ENCODE results near the gene DCAF11. TPM values are rescaled to one million over a fixed set of nuclear protein-coding genes. Genes with fewer than 3 reads are reported as not detected.

Gene DCAF11
- total and polyA plus RNA-seq, 4 donors: 59.5 to 66.9 (median 63.1) TPM

DNA sequence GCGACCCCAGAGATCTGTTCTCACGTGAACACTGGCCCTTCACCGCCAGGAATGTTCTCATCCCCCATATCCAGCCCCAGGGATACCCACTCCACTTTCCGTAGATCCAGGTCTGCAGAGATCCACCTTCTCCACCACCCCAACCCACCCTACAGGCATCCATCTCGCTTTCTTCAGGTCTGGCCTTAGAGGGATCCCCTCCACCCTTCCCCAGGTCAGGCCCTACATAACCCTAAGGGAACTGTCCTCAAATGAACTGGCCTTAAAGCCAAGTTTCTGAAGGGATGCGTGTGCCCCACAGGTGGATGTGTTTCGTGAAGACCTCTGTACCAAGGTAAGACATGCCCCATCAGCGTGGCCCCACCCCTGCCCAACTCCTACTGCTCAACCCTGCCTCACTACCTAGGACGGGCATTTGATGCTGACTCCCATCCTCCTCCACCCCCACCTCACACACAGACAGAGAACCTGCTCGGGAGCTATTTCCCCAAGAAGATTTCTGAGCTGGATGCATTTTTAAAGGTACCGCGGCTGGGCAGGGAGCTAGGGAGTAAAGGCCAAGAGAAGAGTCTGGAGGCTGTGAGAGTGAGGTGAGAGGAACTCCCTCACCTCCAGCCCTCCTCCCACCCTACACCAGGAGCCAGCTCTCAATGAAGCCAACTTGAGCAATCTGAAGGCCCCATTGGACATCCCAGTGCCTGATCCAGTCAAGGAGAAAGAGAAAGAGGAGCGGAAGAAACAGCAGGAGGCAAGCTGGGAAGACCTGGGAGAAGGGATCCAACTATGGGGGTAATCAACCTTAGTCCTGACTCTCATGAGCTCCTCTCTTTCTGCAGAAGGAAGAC, 22.3 kb downstream of the DCAF11 start:
- WGBS (ENCODE audit: insufficient coverage): 47% methylated on average over 9 of the region's 13 CpGs
- no peaks in the 10 kb centered on the region for H3K27me3 ChIP-seq (ENCODE audit: control insufficient read depth, insufficient read depth, low read length)
- DNase-seq (ENCODE audit: low read depth in 4 of 6, low spot score in 6 of 6): no peak
- H3K4me1 ChIP-seq (ENCODE audit: control insufficient read depth, insufficient read depth, low read length): peaks cover 51% of the 10 kb centered on the region
- H3K4me3 ChIP-seq (ENCODE audit: low read depth, low read length): peak overlapping the region; percentile 80
- H3K27ac ChIP-seq (ENCODE audit: low read depth, low read length): peak overlapping the region; percentile 25
- H3K36me3 ChIP-seq (ENCODE audit: control insufficient read depth, insufficient read depth, low read length): peaks cover 34% of the 10 kb centered on the region
- no peaks in the 10 kb centered on the region for H3K9me3 ChIP-seq (ENCODE audit: control insufficient read depth, insufficient read depth, low read length)

DNA sequence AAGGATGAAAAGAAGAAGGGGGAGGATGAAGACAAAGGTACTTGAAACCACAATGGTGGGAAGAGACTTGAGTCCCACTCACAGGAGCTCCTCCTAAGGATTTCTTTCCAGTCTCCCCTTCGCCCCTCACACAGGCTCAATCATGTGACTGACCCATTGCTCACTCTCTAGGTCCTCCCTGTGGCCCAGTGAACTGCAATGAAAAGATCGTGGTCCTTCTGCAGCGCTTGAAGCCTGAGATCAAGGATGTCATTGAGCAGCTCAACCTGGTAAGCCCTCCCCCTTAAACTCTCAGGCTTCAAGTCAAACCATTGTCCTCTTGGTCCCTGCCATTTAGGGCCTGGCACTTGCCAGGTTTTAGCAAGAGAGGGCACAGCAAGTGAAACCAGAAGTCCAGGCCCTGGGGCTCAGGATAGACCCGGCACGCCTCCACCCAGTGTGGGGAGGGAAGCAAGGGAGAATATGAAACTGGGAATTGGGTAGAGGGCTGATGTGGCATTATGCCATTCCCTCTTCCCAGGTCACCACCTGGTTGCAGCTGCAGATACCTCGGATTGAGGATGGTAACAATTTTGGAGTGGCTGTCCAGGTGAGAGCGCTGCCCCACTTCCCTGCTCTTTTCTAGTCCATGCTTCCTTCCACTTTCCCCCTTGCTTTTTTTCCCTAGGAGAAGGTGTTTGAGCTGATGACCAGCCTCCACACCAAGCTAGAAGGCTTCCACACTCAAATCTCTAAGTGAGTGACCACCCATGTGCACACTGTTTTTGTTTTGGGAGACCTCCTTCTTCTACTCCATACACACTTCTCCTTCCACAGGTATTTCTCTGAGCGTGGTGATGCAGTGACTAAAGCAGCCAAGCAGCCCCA, 23.2 kb downstream of the DCAF11 start:
- WGBS (ENCODE audit: insufficient coverage): 92% methylated on average over 6 of the region's 8 CpGs
- peak overlapping the region; percentile 9 for H3K4me3 ChIP-seq (ENCODE audit: low read depth, low read length)
- peaks cover 56% of the 10 kb centered on the region for H3K4me1 ChIP-seq (ENCODE audit: control insufficient read depth, insufficient read depth, low read length)

DNA sequence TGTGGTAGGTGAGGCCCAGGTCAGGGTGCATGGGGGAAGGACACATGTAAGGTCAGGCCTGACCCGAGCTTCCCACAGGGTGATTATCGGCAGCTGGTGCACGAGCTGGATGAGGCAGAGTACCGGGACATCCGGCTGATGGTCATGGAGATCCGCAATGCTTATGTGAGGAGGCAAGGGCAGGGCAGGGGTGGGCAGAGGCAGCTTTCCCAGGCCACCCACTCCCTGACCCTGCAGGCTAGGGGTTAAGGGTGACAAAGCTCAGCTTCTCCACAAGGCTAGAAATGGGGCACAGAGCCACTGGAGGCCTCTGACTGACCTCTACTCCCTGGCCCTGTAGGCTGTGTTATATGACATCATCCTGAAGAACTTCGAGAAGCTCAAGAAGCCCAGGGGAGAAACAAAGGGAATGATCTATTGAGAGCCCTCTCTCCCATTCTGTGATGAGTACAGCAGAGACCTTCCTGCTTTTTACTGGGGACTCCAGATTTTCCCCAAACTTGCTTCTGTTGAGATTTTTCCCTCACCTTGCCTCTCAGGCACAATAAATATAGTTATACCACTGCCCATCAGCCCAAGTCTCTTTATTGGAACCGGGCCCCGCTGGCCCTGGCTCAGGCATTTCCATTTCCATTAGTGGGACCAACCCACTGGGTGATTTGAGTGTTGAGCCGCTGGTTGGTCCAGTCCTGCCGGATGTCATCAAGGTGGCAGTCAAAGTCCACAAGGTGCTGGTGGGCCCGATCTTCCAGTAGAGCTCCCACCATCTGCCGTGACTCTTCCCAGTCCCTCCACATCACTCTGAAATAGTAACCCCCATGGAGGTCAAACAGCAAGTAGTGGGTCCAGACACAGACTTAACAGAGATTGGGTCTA, 24.1 kb downstream of the DCAF11 start:
- Histone ChIP-seq H3K27me3 (ENCODE audit: control insufficient read depth, insufficient read depth, low read length) (no peaks in the 10 kb centered on the region), H3K4me3 (ENCODE audit: low read depth, low read length) (no peak overlapping the region), H3K9me3 (ENCODE audit: control insufficient read depth, insufficient read depth, low read length) (no peaks in the 10 kb centered on the region), H3K27ac (ENCODE audit: low read depth, low read length) (no peak overlapping the region), H3K4me1 (ENCODE audit: control insufficient read depth, insufficient read depth, low read length) (peaks cover 56% of the 10 kb centered on the region), H3K36me3 (ENCODE audit: control insufficient read depth, insufficient read depth, low read length) (peaks cover 27% of the 10 kb centered on the region)
- no peak for DNase-seq (ENCODE audit: low read depth in 4 of 6, low spot score in 6 of 6)
- 90% methylated on average over 13 of the region's 13 CpGs for WGBS (ENCODE audit: insufficient coverage)

More for the DNA sequence above, 23.2 kb downstream of the DCAF11 start:
- Histone ChIP-seq H3K36me3 (ENCODE audit: control insufficient read depth, insufficient read depth, low read length) (peaks cover 27% of the 10 kb centered on the region), H3K27ac (ENCODE audit: low read depth, low read length) (no peak overlapping the region), H3K9me3 (ENCODE audit: control insufficient read depth, insufficient read depth, low read length) (no peaks in the 10 kb centered on the region), H3K27me3 (ENCODE audit: control insufficient read depth, insufficient read depth, low read length) (no peaks in the 10 kb centered on the region)
- DNase-seq (ENCODE audit: low read depth in 4 of 6, low spot score in 6 of 6): no peak

DNA sequence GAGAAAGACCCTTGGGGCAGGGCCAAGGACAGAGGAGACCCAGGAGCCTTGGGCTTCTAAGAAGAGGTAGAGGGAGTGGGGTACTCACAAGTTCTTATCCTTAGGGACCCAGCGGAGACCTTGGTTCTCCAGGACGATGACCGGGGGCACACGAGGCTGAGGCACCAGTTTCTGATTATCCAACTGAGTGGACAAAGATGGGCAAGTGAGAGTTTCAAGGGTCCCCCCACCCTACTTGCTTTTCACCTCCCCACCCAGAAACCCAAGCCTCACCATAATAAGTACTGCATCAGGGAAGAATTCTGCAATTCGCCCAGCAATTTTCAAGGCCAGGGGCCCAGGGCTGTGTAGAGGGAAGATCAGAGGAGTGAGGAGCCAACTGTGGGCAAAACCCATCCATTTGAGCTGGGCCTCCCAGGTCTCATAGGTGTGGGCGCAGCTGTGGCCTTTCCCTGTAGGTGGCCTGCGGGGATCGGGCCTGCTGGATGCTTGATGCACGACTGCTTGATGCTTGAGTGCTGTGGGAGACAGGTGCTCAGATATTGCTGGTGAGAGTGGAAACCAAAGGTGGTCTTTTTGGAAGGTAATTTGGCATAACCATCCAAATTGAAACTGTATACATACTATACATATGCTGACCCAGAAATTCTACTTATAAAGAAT, 24.8 kb downstream of the DCAF11 start:
- Histone ChIP-seq H3K4me3 (ENCODE audit: low read depth, low read length) (peak overlapping the region; percentile 6), H3K9me3 (ENCODE audit: control insufficient read depth, insufficient read depth, low read length) (no peaks in the 10 kb centered on the region), H3K27me3 (ENCODE audit: control insufficient read depth, insufficient read depth, low read length) (no peaks in the 10 kb centered on the region), H3K4me1 (ENCODE audit: control insufficient read depth, insufficient read depth, low read length) (peaks cover 56% of the 10 kb centered on the region), H3K36me3 (ENCODE audit: control insufficient read depth, insufficient read depth, low read length) (peaks cover 31% of the 10 kb centered on the region), H3K27ac (ENCODE audit: low read depth, low read length) (no peak overlapping the region)
- DNase-seq (ENCODE audit: low read depth in 4 of 6, low spot score in 6 of 6): no peak
- 85% methylated on average over 7 of the region's 9 CpGs for WGBS (ENCODE audit: insufficient coverage)

DNA sequence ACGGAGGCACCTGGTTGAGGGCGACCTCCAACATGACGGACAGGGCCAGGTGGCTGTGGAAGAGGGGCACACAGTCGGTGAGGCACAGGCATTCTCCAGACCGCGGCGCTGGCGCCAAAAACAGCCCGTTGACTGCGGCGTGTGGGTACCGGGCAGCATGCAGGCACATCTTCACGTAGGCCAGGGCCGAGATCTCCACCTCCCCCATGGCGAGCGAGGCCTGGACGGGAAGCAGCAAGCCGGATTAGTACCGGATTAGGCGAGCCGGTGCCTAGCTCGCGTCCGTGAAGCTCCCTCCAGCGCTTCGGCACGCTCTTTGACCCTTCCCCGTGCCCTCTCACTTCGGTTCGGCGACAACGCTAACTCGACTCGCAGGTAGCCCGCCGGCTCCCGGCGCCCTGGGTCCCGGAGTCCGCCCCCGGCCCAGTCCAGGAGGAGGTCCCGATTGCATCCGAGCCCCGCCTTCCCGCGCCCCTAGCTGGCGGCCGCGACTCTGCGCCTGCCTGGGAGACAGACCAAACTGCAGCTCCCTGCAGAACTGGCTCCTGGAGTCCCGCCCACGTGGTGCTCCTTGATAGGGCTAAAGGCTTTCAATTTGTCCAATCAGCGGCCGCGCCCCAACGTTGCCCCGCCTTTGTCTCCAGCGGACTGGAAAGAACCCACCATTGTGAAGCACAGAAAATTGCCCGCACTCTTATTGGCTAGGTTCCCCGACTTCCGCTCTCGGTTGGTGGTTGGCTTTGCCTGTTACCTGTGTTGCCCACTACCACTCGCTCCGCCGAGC, 26.7 kb downstream of the DCAF11 start, which contains the start of gene EMC9:
Gene EMC9 (minus strand): TSS at position 495 of the 784 bp plus-strand sequence. CDS start 287 bp downstream, at position 208.
- 0% methylated on average over 65 of the region's 65 CpGs for WGBS (ENCODE audit: insufficient coverage)
- DNase-seq (ENCODE audit: low read depth in 4 of 6, low spot score in 6 of 6): peak; percentile 98 to 100 (median 100)
- Histone ChIP-seq H3K4me3 (ENCODE audit: low read depth, low read length) (peak within 1 kb of the TSS; percentile 95), H3K4me1 (ENCODE audit: control insufficient read depth, insufficient read depth, low read length) (peaks cover 56% of the 10 kb centered on the region), H3K36me3 (ENCODE audit: control insufficient read depth, insufficient read depth, low read length) (peaks cover 31% of the 10 kb centered on the region), H3K27me3 (ENCODE audit: control insufficient read depth, insufficient read depth, low read length) (no peaks in the 10 kb centered on the region), H3K9me3 (ENCODE audit: control insufficient read depth, insufficient read depth, low read length) (no peaks in the 10 kb centered on the region), H3K27ac (ENCODE audit: low read depth, low read length) (peak within 1 kb of the TSS; percentile 97)

DNA sequence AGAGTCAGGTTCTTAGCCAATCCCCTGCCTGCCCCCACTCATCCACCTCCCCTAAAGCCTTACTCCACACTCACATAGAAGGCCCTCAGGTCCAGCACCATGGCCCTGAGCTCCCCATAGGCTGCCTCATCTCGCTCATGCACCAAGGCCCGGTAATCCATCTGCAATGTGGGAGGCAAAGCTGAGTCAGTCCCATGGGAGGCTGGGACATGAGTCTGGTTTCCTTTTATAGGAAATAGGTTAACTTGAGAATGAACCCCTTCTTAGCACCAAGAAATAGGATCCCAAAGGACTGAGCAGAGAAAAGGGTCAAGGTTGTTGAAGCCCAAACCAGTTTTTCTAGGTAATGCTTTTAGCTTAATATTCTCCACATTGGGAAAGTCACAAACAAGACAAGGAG, 28.9 kb downstream of the DCAF11 start:
- peaks cover 47% of the 10 kb centered on the region for H3K4me1 ChIP-seq (ENCODE audit: control insufficient read depth, insufficient read depth, low read length)
- no peak overlapping the region for H3K27ac ChIP-seq (ENCODE audit: low read depth, low read length)
- H3K9me3 ChIP-seq (ENCODE audit: control insufficient read depth, insufficient read depth, low read length): no peaks in the 10 kb centered on the region

DNA sequence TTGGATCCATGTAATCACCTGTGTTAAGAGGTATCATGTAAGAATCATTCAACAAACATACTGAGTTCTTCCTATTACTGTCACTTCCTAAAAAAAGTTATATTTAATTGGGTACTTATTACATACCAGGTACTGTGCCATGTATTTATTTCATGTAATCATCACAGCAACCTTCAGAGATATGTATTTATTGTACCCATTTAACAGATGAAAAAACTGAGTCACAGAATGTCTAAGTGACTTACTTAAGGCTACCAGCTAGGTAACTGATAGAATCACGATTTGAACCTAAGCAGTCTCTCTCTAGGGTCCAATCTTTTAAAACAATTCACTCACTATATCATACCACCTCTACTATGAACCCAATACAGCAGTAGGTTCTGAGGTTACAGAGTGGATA, 29.9 kb downstream of the DCAF11 start:
- WGBS (ENCODE audit: insufficient coverage): no CpG with 5 or more reads among the region's 1 CpG
- no peaks in the 10 kb centered on the region for H3K9me3 ChIP-seq (ENCODE audit: control insufficient read depth, insufficient read depth, low read length)
- DNase-seq (ENCODE audit: low read depth in 4 of 6, low spot score in 6 of 6): no peak
- H3K27me3 ChIP-seq (ENCODE audit: control insufficient read depth, insufficient read depth, low read length): no peaks in the 10 kb centered on the region
- no peak overlapping the region for H3K4me3 ChIP-seq (ENCODE audit: low read depth, low read length)
- peaks cover 43% of the 10 kb centered on the region for H3K4me1 ChIP-seq (ENCODE audit: control insufficient read depth, insufficient read depth, low read length)
- H3K27ac ChIP-seq (ENCODE audit: low read depth, low read length): no peak overlapping the region
- H3K36me3 ChIP-seq (ENCODE audit: control insufficient read depth, insufficient read depth, low read length): peaks cover 14% of the 10 kb centered on the region

More for the DNA sequence above, 28.9 kb downstream of the DCAF11 start:
- H3K4me3 ChIP-seq (ENCODE audit: low read depth, low read length): no peak overlapping the region
- no peak for DNase-seq (ENCODE audit: low read depth in 4 of 6, low spot score in 6 of 6)
- WGBS (ENCODE audit: insufficient coverage): no CpG with 5 or more reads among the region's 2 CpGs
- no peaks in the 10 kb centered on the region for H3K27me3 ChIP-seq (ENCODE audit: control insufficient read depth, insufficient read depth, low read length)
- peaks cover 16% of the 10 kb centered on the region for H3K36me3 ChIP-seq (ENCODE audit: control insufficient read depth, insufficient read depth, low read length)

DNA sequence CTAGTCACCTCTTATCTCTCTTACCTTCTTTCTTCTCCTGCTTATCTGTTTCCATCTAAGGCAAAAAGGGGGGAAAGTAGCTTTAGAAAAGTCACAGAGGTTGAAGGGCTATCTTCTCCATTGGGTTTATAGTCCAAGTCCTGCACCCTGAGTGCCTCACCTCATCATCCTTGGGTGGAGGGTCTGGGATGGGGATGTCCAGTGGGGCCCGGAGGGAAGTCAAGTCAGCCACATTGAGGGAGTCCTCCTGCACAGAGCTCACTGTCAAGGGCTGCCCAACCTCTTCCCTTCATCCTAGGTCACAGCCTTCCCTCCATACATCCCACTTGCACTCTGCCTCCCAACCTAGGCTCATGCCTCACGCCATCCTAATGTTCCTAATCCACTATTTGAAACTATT, 30.6 kb downstream of the DCAF11 start:
- no CpG with 5 or more reads among the region's 2 CpGs for WGBS (ENCODE audit: insufficient coverage)
- no peaks in the 10 kb centered on the region for H3K27me3 ChIP-seq (ENCODE audit: control insufficient read depth, insufficient read depth, low read length)
- DNase-seq (ENCODE audit: low read depth in 4 of 6, low spot score in 6 of 6): no peak
- peaks cover 39% of the 10 kb centered on the region for H3K4me1 ChIP-seq (ENCODE audit: control insufficient read depth, insufficient read depth, low read length)
- no peak overlapping the region for H3K4me3 ChIP-seq (ENCODE audit: low read depth, low read length)
- no peaks in the 10 kb centered on the region for H3K9me3 ChIP-seq (ENCODE audit: control insufficient read depth, insufficient read depth, low read length)
- H3K27ac ChIP-seq (ENCODE audit: low read depth, low read length): no peak overlapping the region
- peaks cover 19% of the 10 kb centered on the region for H3K36me3 ChIP-seq (ENCODE audit: control insufficient read depth, insufficient read depth, low read length)

Measured in spinal cord (tissue), 10 donors.